Sigmoid colon (tissue), 4 donors: ENCODE results near the gene ARCN1.

Experiments used
- CTCF ChIP-seq, 4 experiments: fragments of 450-650 bp in 3 of 4; fragments of 200-600 bp in 1 of 4; IDR thresholded peaks; one replicate each; pipeline ENCODE4 v1.5.1; 2016 to 2019; ENCODE audit warnings: antibody characterized with exemption in 4 of 4, mild to moderate bottlenecking in 3 of 4, moderate library complexity in 2 of 4
- EP300 ChIP-seq, 4 donors: sonication (generic); formaldehyde crosslinking; IDR thresholded peaks; one replicate each; pipeline ENCODE4 v1.6.1; 2017; ENCODE audit warnings: antibody characterized with exemption in 4 of 4
- POLR2A ChIP-seq, 2 donors: fragments of 450-650 bp; IDR thresholded peaks; one replicate each; pipeline ENCODE4 v1.6.1; 2016; ENCODE audit warnings: antibody characterized with exemption in 2 of 2, mild to moderate bottlenecking in 2 of 2, moderate library complexity in 2 of 2
- POLR2AphosphoS5 ChIP-seq, 4 donors: sonication (generic); formaldehyde crosslinking; IDR thresholded peaks; one replicate each; pipeline ENCODE4 v1.6.1; 2017; ENCODE audit warnings: antibody characterized with exemption in 4 of 4

GRCh38 chr11:118621071-118621783 lies 49.0 kb downstream of the ARCN1 start:
- TF ChIP-seq EP300 (IDR thresholded peaks at IDR 0.05): no peak
- TF ChIP-seq POLR2A (IDR thresholded peaks at IDR 0.05): peak; percentile 24 to 37
- TF ChIP-seq CTCF (IDR thresholded peaks at IDR 0.05): no peak
- peak in 3 of 4 donors; percentile 53 to 77 (median 68) for TF ChIP-seq POLR2AphosphoS5 (IDR thresholded peaks at IDR 0.05)
